ENCODE data around the gene RAB32.

RAB32 gene

GRCh38 chr6:146543211-146543939 lies at the start of gene RAB32:
Gene RAB32 (plus strand): TSS chr6:146543833. CDS start chr6:146543872, 39 bp downstream.
- in situ Hi-C loops (cut with MboI; ENCODE audit: low sequenced_read_pairs): no loop called here
- H3K4me1 ChIP-seq: no peaks in the 10 kb centered on the region
- peak within 1 kb of the TSS; percentile 15; the same call in 1 of the 2 replicates for H3K4me3 ChIP-seq
- H3K36me3 ChIP-seq (replicated peaks): no peaks in the 10 kb centered on the region
- H3K27me3 ChIP-seq (ENCODE audit: low read depth): no peaks in the 10 kb centered on the region
- peak; percentile 28 to 64 for DNase-seq (ENCODE audit: low spot score in 2 of 2)
- H3K9me3 ChIP-seq: no peaks in the 10 kb centered on the region

GRCh38 chr6:146498309-146498708 lies 45.3 kb upstream of the RAB32 start:
- in situ Hi-C loops (cut with MboI; ENCODE audit: low sequenced_read_pairs): no loop called here
- H3K36me3 ChIP-seq (replicated peaks): no peaks in the 10 kb centered on the region; the same call in 1 of the 2 replicates
- DNase-seq (ENCODE audit: low spot score in 2 of 2): no peak
- H3K9me3 ChIP-seq: no peaks in the 10 kb centered on the region
- no peaks in the 10 kb centered on the region for H3K27me3 ChIP-seq (ENCODE audit: low read depth)
- no peaks in the 10 kb centered on the region for H3K4me1 ChIP-seq
- no peak overlapping the region for H3K4me3 ChIP-seq

GRCh38 chr6:146503096-146503495 lies 40.5 kb upstream of the RAB32 start:
- in situ Hi-C loops (cut with MboI; ENCODE audit: low sequenced_read_pairs): no loop called here
- no peaks in the 10 kb centered on the region for H3K27me3 ChIP-seq (ENCODE audit: low read depth)
- H3K36me3 ChIP-seq (replicated peaks): no peaks in the 10 kb centered on the region; the same call in 1 of the 2 replicates
- no peak overlapping the region for H3K4me3 ChIP-seq
- no peak for DNase-seq (ENCODE audit: low spot score in 2 of 2)
- no peaks in the 10 kb centered on the region for H3K9me3 ChIP-seq
- no peaks in the 10 kb centered on the region for H3K4me1 ChIP-seq

GRCh38 chr6:146515212-146515611 lies 28.4 kb upstream of the RAB32 start:
- H3K4me3 ChIP-seq: no peak overlapping the region
- in situ Hi-C loops (cut with MboI; ENCODE audit: low sequenced_read_pairs): no loop called here
- H3K9me3 ChIP-seq: no peaks in the 10 kb centered on the region
- no peak for DNase-seq (ENCODE audit: low spot score in 2 of 2)
- no peaks in the 10 kb centered on the region for H3K4me1 ChIP-seq
- no peaks in the 10 kb centered on the region for H3K27me3 ChIP-seq (ENCODE audit: low read depth)
- no peaks in the 10 kb centered on the region for H3K36me3 ChIP-seq (replicated peaks)

- no peak for DNase-seq (ENCODE audit: low spot score in 2 of 2)
- no peaks in the 10 kb centered on the region for H3K27me3 ChIP-seq (ENCODE audit: low read depth)
These were observed 17.4 kb upstream of the RAB32 start for GRCh38 chr6:146526192-146526591.

GRCh38 chr6:146532702-146533101 lies 10.9 kb upstream of the RAB32 start:
- Histone ChIP-seq H3K4me1 (no peaks in the 10 kb centered on the region), H3K9me3 (no peaks in the 10 kb centered on the region), H3K4me3 (no peak overlapping the region), H3K27me3 (ENCODE audit: low read depth) (no peaks in the 10 kb centered on the region), H3K36me3 (replicated peaks) (no peaks in the 10 kb centered on the region)
- no peak for DNase-seq (ENCODE audit: low spot score in 2 of 2)
- in situ Hi-C loops (cut with MboI; ENCODE audit: low sequenced_read_pairs): no loop called here

More at GRCh38 chr6:146526192-146526591, 17.4 kb upstream of the RAB32 start:
- Histone ChIP-seq H3K36me3 (replicated peaks) (no peaks in the 10 kb centered on the region), H3K4me3 (no peak overlapping the region), H3K4me1 (no peaks in the 10 kb centered on the region), H3K9me3 (no peaks in the 10 kb centered on the region)
- in situ Hi-C loops (cut with MboI; ENCODE audit: low sequenced_read_pairs): no loop called here

GRCh38 chr6:146542881-146543210 lies 787 bp upstream of the RAB32 start:
- in situ Hi-C loops (cut with MboI; ENCODE audit: low sequenced_read_pairs): no loop called here

GRCh38 chr6:146543940-146544615 lies 445 bp downstream of the RAB32 start:
- H3K27me3 ChIP-seq (ENCODE audit: low read depth): no peaks in the 10 kb centered on the region
- no peaks in the 10 kb centered on the region for H3K4me1 ChIP-seq
- H3K9me3 ChIP-seq: no peaks in the 10 kb centered on the region
- DNase-seq (ENCODE audit: low spot score in 2 of 2): peak in 1 of 2 experiments; percentile 18
- in situ Hi-C loops (cut with MboI; ENCODE audit: low sequenced_read_pairs): no loop called here
- H3K4me3 ChIP-seq: 0 out of 2 replicates have a peak overlapping the region, but pooled peaks have one; percentile 5
- no peaks in the 10 kb centered on the region for H3K36me3 ChIP-seq (replicated peaks)

More at GRCh38 chr6:146542881-146543210, 787 bp upstream of the RAB32 start:
- Histone ChIP-seq H3K9me3 (no peaks in the 10 kb centered on the region), H3K4me1 (no peaks in the 10 kb centered on the region), H3K4me3 (no peak overlapping the region), H3K27me3 (ENCODE audit: low read depth) (no peaks in the 10 kb centered on the region), H3K36me3 (replicated peaks) (no peaks in the 10 kb centered on the region)
- DNase-seq (ENCODE audit: low spot score in 2 of 2): no peak

GRCh38 chr6:146544616-146545182 lies 1.1 kb downstream of the RAB32 start:
- in situ Hi-C loops (cut with MboI; ENCODE audit: low sequenced_read_pairs): no loop called here
- Histone ChIP-seq H3K9me3 (no peaks in the 10 kb centered on the region), H3K36me3 (replicated peaks) (no peaks in the 10 kb centered on the region), H3K4me3 (no peak overlapping the region), H3K27me3 (ENCODE audit: low read depth) (no peaks in the 10 kb centered on the region), H3K4me1 (no peaks in the 10 kb centered on the region)
- no peak for DNase-seq (ENCODE audit: low spot score in 2 of 2)

- Histone ChIP-seq H3K36me3 (replicated peaks) (no peaks in the 10 kb centered on the region), H3K27me3 (ENCODE audit: low read depth) (no peaks in the 10 kb centered on the region), H3K4me3 (no peak overlapping the region), H3K4me1 (no peaks in the 10 kb centered on the region), H3K9me3 (no peaks in the 10 kb centered on the region)
- no peak for DNase-seq (ENCODE audit: low spot score in 2 of 2)
- in situ Hi-C loops (cut with MboI; ENCODE audit: low sequenced_read_pairs): no loop called here
These were observed 1.9 kb downstream of the RAB32 start for GRCh38 chr6:146545581-146545980.

GRCh38 chr6:146546443-146547043 lies 2.9 kb downstream of the RAB32 start:
- Histone ChIP-seq H3K36me3 (replicated peaks) (no peaks in the 10 kb centered on the region), H3K27me3 (ENCODE audit: low read depth) (no peaks in the 10 kb centered on the region), H3K4me1 (no peaks in the 10 kb centered on the region), H3K9me3 (no peaks in the 10 kb centered on the region), H3K4me3 (no peak overlapping the region)
- DNase-seq (ENCODE audit: low spot score in 2 of 2): no peak
- in situ Hi-C loops (cut with MboI; ENCODE audit: low sequenced_read_pairs): no loop called here

- in situ Hi-C loops (cut with MboI; ENCODE audit: low sequenced_read_pairs): no loop called here
- no peaks in the 10 kb centered on the region for H3K9me3 ChIP-seq
- no peaks in the 10 kb centered on the region for H3K27me3 ChIP-seq (ENCODE audit: low read depth)
- DNase-seq (ENCODE audit: low spot score in 2 of 2): no peak
- no peaks in the 10 kb centered on the region for H3K36me3 ChIP-seq (replicated peaks)
- H3K4me1 ChIP-seq: no peaks in the 10 kb centered on the region
- no peak overlapping the region for H3K4me3 ChIP-seq
These were observed 4.3 kb downstream of the RAB32 start for GRCh38 chr6:146547889-146548288.

- Histone ChIP-seq H3K9me3 (no peaks in the 10 kb centered on the region), H3K36me3 (replicated peaks) (no peaks in the 10 kb centered on the region), H3K27me3 (ENCODE audit: low read depth) (no peaks in the 10 kb centered on the region), H3K4me1 (no peaks in the 10 kb centered on the region), H3K4me3 (no peak overlapping the region)
- no peak for DNase-seq (ENCODE audit: low spot score in 2 of 2)
- in situ Hi-C loops (cut with MboI; ENCODE audit: low sequenced_read_pairs): no loop called here
These were observed 5.3 kb downstream of the RAB32 start for GRCh38 chr6:146548898-146549374.

GRCh38 chr6:146550911-146551310 lies 7.3 kb downstream of the RAB32 start:
- DNase-seq (ENCODE audit: low spot score in 2 of 2): no peak
- Histone ChIP-seq H3K4me1 (no peaks in the 10 kb centered on the region), H3K36me3 (replicated peaks) (no peaks in the 10 kb centered on the region), H3K9me3 (no peaks in the 10 kb centered on the region), H3K4me3 (no peak overlapping the region), H3K27me3 (ENCODE audit: low read depth) (no peaks in the 10 kb centered on the region)
- in situ Hi-C loops (cut with MboI; ENCODE audit: low sequenced_read_pairs): no loop called here

All from HAP-1 (cell line).